GF-D8 (cell line): ENCODE results near the gene C1orf159.
A peak's percentile ranks its signal among the peaks of the same experiment; 100 is the strongest.
"Not testable (repeated sequence)": the region's sequence is repeated elsewhere in the genome, so short reads cannot be mapped to it uniquely, and the experiment has no call there.

Source experiments
- DNase-seq: peaks from one replicate; lab custom pipeline; 2025; lab: John Stamatoyannopoulos, UW

The C1orf159 gene

GRCh38 chr1:1067284-1067859 is 48.5 kb downstream of the C1orf159 start:
- no peak for DNase-seq

- no peak for DNase-seq
These were observed 49.2 kb downstream of the C1orf159 start for GRCh38 chr1:1066403-1067283.

GRCh38 chr1:1065940-1066304 is 50.0 kb downstream of the C1orf159 start:
- DNase-seq, result not testable (repeated sequence)

DNA sequence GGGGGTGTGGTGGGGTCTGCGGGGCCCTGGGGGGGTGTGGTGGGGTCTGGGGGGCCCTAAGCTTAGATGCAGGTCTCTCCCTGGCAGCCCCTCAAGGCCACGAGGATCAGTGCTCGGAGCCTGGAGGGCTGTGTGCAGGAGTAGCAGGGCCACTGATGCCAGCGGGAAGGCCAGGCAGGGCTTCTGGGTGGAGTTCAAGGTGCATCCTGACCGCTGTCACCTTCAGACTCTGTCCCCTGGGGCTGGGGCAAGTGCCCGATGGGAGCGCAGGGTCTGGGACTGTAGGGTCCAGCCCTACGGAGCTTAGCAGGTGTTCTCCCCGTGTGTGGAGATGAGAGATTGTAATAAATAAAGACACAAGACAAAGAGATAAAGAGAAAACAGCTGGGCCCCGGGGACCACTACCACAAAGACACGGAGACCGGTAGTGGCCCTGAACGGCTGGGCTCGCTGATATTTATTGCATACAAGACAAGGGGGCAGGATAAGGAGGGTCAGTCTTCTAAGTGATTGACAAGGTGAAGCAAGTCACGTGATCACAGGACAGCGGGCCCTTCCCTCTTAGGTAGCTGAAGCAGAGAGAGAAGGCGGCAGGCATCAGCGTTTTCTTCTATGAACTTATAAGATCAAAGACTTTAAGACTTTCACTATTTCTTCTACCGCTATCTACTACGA is 50.5 kb downstream of the C1orf159 start:
- no peak for DNase-seq

DNA sequence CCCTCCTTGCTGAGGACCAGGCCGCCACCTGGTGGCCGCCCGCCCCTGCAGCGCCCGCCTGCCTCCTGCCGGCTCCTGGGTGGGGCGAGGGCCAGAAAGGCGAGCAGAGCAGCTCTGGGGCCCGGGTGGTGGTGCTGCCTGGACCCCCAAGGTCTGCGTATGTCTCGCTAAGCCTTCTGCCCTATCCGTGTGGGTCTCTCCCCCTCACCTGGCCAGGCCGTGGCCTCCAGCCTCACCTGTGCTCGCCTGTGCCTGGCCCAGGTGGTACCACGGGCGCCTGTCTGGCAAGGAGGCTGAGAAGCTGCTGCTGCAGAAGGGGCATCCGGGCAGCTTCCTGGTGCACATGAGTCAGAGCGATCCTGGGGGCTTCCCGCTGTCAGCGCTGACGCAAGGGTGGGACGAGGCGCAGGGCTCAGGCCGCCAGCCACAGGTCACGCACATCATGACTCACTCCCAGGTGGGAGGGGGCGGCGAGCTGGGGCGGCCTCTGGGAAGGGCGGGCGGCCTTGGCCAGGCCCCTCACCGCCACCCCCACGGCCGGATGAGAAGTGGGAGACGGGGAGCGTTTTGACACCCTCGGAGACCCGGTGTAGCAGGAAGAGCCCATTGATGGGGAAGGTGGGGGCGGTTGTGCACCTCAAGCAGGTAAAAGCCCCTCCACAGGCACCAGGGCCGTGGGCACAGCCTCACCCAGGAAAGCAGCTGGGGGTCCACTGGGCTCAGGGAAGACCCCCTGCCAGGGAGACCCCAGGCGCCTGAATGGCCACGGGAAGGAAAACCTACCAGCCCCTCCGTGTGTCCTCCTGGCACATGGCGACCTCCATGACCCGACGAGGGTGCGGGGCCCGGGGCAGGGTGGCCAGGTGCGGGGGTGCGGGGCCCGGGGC is 51.7 kb downstream of the C1orf159 start:
- DNase-seq, result no peak

DNA sequence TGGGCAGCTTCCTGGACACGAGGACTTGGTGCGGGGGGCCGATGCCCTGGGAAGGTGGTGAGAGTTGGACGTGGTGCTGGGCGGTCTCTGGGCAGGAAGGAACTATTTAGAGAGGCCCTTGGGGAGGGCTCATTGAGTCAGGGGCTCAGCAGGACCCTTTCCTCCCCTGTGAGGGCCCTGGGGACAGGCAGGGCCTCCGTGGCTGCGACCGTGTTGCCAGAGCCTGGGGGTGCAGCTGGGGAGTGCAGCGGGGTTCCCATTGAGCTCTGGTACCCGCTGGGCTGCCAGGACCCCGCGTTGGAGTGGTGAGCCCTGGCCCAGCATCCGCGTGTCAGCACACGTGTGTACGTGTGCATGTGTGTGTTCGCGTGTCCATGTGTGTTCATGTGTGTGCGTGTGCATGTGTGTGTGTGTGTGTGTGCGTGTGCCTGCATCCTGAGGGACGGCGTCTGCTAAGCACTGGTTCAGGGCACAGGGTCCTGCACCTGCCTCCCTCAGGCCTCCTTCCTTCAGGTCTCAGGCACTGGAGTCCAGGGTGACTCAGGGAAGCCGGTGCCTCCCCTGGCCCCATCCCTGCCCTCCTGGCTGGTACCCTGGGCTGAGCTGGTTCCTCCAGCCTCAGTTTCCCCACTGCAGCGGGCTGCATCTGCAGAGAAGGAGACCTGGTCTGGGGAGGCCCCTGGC is 52.5 kb downstream of the C1orf159 start:
- DNase-seq, result no peak

DNA sequence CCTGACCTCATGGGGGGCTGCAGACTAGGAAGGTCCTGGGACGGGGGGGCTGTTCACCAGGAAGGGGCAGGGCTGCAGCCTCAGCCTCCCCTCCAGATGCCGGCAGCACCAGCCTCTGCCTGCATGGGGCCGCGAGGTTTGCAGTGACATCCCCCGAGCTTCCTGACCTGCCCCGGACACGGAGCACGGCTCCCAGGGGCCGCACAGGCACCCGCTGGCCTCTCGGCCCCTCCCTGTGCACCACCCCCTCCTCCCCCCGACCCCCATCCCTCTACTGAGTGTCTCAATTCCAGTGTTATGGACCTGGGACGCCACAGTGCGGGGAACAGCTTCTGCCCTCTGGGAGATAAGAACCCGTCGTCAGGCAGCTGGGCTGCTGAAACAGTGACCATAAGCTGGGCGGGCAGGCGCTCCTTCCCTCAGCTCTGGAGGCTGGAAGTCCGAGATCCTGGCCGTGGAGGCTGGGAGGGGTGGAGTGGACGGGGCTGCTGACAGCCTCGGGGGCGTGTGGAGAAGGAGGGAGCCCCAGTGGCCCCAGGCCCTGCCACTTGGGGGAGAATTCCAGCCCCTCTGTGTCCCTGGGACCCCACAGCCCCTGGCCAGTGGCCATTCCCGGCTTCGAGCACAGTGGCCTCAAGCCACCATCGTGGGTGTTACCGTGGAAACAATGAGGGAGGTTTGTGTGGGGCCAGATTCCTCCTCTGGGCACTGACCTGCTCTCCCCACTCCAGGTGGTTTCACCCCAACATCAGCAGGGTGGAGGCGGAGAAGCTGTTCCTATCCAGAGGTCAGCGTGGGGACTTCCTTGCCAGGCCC is 53.3 kb downstream of the C1orf159 start:
- DNase-seq, result no peak

- DNase-seq, result no peak
These were observed 54.1 kb downstream of the C1orf159 start for GRCh38 chr1:1061682-1062345.

GRCh38 chr1:1060281-1061000 is 55.4 kb downstream of the C1orf159 start:
- DNase-seq, result no peak

DNA sequence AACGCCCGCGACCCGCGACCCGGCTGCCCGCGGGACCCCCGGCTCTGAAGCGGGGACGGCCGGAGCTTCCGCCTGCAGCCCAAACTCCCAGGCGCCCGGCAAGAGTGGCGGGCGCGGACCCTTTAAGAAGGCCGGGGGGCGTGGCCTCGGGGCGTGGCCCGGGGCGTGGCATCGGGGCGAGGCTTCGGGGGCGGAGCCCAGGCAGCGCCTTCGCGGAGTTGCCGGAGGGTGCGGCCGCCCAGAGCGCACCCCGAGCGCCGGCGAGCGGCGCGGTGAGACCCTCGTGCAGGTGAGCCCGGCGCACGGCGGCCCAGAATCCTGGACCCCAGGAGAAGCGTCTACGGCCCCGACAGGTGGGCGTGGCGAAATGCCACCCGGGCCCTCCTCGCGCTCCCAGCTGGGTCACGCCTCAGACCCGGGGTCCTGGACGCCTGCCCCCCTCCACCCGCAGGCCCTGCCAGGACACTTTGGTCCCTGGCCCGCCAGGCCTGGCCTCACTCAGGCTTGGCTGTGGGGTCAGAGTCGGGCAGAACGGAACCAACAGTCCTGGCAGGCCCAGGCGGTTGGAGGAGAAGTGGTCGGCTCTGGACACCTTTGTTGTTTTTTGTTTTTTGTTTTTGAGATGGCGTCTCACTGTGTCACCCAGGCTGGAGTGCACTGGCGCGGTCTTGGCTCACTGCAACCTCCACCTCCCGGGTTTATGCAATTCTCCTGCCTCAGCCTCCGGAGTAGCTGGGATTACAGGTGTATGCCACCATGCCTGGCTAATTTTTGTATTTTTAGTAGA is 56.2 kb downstream of the C1orf159 start:
- DNase-seq, result peak; percentile 30

DNA sequence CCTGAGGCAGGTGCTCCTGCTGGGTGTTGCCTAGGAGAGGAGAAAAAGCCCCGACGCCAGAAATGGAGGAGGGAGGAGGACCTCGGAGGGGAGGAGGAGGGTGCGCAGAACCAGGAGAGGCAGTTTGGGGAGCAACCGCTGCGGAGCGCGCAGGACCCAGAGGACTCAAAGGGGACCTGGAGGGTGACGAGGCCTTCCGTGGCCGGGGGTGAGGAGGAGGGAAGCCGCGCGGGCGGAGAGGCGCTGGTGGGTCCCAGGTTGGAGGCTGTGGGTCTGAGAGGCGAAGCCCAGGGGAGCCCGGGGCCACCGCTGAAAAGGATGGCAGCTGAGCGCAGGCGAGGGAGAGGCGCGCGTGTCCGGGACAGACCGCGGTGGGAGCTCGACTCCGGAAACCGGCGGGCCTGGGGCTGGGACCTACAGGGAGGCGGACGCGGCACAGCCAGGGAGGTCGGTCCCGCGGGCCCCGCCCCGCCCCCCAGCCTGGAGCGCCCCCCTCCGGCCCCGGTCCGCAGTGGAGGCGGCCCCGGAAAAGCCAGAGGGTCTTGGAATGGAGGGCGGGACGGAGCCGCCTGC is 56.9 kb downstream of the C1orf159 start:
- DNase-seq, result no peak

GRCh38 chr1:1058088-1058905 is 57.6 kb downstream of the C1orf159 start:
- DNase-seq, result no peak

GRCh38 chr1:1057769-1058087 is 58.2 kb downstream of the C1orf159 start:
- not testable (repeated sequence) for DNase-seq

GRCh38 chr1:1055841-1056736 is 59.8 kb downstream of the C1orf159 start:
- no peak for DNase-seq

DNA sequence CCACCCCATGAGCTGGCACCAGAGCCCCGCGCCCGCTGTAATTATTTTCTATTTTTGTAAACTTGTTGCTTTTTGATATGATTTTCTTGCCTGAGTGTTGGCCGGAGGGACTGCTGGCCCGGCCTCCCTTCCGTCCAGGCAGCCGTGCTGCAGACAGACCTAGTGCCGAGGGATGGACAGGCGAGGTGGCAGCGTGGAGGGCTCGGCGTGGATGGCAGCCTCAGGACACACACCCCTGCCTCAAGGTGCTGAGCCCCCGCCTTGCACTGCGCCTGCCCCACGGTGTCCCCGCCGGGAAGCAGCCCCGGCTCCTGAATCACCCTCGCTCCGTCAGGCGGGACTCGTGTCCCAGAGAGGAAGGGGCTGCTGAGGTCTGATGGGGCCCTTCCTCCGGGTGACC is 60.9 kb downstream of the C1orf159 start:
- DNase-seq, result no peak

DNA sequence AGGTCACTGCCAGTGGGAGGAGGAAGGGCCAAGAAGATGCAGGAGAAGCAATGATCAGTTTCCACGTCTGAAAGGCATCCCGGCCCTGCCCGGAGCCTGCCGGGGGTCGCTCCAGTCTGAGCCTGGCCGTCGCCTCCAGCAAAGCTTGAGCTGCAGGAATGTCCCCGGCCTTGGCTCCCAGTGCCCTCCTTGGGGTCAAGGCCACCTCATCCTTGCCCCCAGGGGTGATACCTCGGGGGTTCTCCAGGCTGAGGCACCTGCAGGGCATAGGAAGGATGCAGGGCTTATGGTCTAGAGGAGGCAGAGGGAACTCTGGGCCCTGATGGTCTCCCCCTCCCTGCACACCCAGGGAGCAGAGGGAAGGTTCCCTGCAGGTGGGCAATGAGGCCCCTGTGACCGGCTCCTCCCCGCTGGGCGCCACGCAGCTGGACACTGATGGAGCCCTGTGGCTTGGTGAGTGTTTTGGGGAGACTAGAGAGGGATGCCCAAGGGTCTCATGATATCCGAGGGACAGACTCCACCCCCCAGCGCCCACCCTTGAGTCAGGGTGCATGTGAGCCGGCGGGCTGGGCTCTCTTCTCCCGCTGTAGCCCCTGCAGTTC is 61.7 kb downstream of the C1orf159 start:
- DNase-seq, result no peak
